ENCODE measurements around the gene SNX4. TPM values are rescaled to one million over a fixed set of nuclear protein-coding genes. Genes with fewer than 3 reads are reported as not detected.

SNX4 gene
- total RNA-seq, 2 experiments from 2014 or later = 28.2 to 38.9 TPM

DNA sequence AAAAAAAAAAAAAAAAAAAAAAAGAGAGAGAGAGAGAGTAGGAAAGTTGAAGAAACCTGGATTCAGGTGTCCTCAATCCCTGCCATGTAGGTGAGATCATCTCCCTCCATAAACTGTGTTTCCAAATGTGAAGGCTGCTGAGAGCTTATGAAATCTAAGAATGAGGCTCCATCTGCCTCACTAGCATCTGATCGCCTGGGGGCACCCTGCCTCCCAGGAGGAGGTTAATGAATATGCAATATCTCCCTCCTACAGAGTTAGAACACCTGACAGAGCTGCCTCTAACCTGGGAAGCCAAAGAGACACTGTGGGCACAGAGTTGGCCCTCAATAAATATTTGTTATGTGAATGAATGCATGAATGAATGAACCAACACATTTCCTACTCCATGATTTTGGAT lies 121.0 kb downstream of the SNX4 start:
- DNase-seq (ENCODE audit: low spot score) = peak; percentile 21
- intact Hi-C loops (cut with micrococcal nuclease; ENCODE audit: unreplicated experiment) = no loop called here
- BruUV-seq (replicated peaks) = no TSS peak
- H2AFZ ChIP-seq (ENCODE audit: low read length) = no peak overlapping the region
- no peak overlapping the region for H3K4me2 ChIP-seq (ENCODE audit: low read length)
- no peaks in the 10 kb centered on the region for H3K36me3 ChIP-seq (ENCODE audit: insufficient read depth, low read length)
- POLR2A ChIA-PET = interaction anchor here (0.5 to 0.7 kb wide), 3 partner anchors 155 to 202 kb away, joined by 3 to 6 read pairs (median 4); no protein-coding TSS in a partner anchor
- no peaks in the 10 kb centered on the region for H3K9me2 ChIP-seq (ENCODE audit: insufficient read depth, low read length)
- no peak for TF ChIP-seq EZH2phosphoT487 (IDR thresholded peaks at IDR 0.05; ENCODE audit: borderline replicate concordance, low read depth, low read length)
- TF ChIP-seq, protein P1, sequence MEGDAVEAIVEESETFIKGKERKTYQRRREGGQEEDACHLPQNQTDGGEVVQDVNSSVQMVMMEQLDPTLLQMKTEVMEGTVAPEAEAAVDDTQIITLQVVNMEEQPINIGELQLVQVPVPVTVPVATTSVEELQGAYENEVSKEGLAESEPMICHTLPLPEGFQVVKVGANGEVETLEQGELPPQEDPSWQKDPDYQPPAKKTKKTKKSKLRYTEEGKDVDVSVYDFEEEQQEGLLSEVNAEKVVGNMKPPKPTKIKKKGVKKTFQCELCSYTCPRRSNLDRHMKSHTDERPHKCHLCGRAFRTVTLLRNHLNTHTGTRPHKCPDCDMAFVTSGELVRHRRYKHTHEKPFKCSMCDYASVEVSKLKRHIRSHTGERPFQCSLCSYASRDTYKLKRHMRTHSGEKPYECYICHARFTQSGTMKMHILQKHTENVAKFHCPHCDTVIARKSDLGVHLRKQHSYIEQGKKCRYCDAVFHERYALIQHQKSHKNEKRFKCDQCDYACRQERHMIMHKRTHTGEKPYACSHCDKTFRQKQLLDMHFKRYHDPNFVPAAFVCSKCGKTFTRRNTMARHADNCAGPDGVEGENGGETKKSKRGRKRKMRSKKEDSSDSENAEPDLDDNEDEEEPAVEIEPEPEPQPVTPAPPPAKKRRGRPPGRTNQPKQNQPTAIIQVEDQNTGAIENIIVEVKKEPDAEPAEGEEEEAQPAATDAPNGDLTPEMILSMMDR (conservative IDR thresholded peaks at IDR 0.05; ENCODE audit: low read length) = peak; percentile 40; the same call in 1 of the 2 replicates
- H3K4me3 ChIP-seq (ENCODE audit: low read depth, low read length, poor library complexity, severe bottlenecking) = no peak overlapping the region
- H3K4me1 ChIP-seq (ENCODE audit: insufficient read depth, low read length, poor library complexity, severe bottlenecking) = no peaks in the 10 kb centered on the region
- CTCF ChIA-PET (ENCODE audit: unreplicated experiment) = no interaction called here
- no peaks in the 10 kb centered on the region for H4K20me1 ChIP-seq (ENCODE audit: insufficient read depth, low read length)
- H3K9me3 ChIP-seq (ENCODE audit: low read length) = no peaks in the 10 kb centered on the region
- H3K27ac ChIP-seq (ENCODE audit: low read depth, low read length, poor library complexity, severe bottlenecking) = no peak overlapping the region
- H3K79me2 ChIP-seq (ENCODE audit: insufficient read depth, low read depth, low read length) = no peaks in the 10 kb centered on the region

Small RNAs within 50 kb of the gene (small RNA-seq; reads per million reads assigned to genes)
- not detected for gene RF00019

Other genes starting within 250 kb of the SNX4 start
- gene ZNF148, start 144.9 kb downstream of the SNX4 start, total RNA-seq (2014; rRNA removed; shearing (Covaris generic)) = 19.8 and 20.9 TPM in 2 replicates
- 35.4 and 42.1 TPM in 2 replicates for gene ZNF148, start 144.9 kb downstream of the SNX4 start, total RNA-seq (2022)
- 7.1 TPM in 2 replicates for gene OSBPL11, start 75.3 kb upstream of the SNX4 start, total RNA-seq (2014; rRNA removed; shearing (Covaris generic))
- 15.5 TPM in 2 replicates for gene OSBPL11, start 75.3 kb upstream of the SNX4 start, total RNA-seq (2022)

Data from OCI-LY7 (cell line).